Smooth muscle cell (in vitro differentiated cells): ENCODE data around the gene TM9SF2. TPM values are rescaled to one million over a fixed set of nuclear protein-coding genes. Genes with fewer than 3 reads are reported as not detected.

Experiments
- DNase-seq: peaks from one replicate; lab custom pipeline; 2025; ENCODE audit not compliant: unreplicated experiment; lab: John Stamatoyannopoulos, UW
- H2AFZ ChIP-seq: fragments of 200-600 bp; sonication (generic); 2 replicates; pipeline ENCODE4 v1.6.0; 2016; ENCODE audit warnings: antibody characterized with exemption, low read depth, mild to moderate bottlenecking
- H3F3A ChIP-seq: fragments of 200-600 bp; sonication (generic); 2 replicates; pipeline ENCODE4 v1.6.0; 2017; ENCODE audit warnings: antibody characterized with exemption, low read depth
- H3K27ac ChIP-seq: fragments of 200-600 bp; sonication (generic); 2 replicates; pipeline ENCODE4 v1.5.1; 2016; ENCODE audit warnings: low read depth, mild to moderate bottlenecking
- H3K27me3 ChIP-seq: fragments of 200-600 bp; sonication (generic); 2 replicates; pipeline ENCODE4 v1.6.1; 2016; ENCODE audit warnings: low read depth, mild to moderate bottlenecking
- H3K36me3 ChIP-seq: fragments of 200-600 bp; sonication (generic); 2 replicates; pipeline ENCODE4 v1.5.1; 2016; ENCODE audit warnings: low read depth
- H3K4me1 ChIP-seq: fragments of 200-600 bp; sonication (generic); 2 replicates; pipeline ENCODE4 v1.5.1; 2016; ENCODE audit warnings: low read depth
- H3K4me2 ChIP-seq: fragments of 200-600 bp; sonication (generic); 2 replicates; pipeline ENCODE4 v1.6.0; 2016; ENCODE audit warnings: mild to moderate bottlenecking
- H3K4me3 ChIP-seq: fragments of 200-600 bp; sonication (generic); 2 replicates; pipeline ENCODE4 v1.5.1; 2016; ENCODE audit warnings: mild to moderate bottlenecking
- H3K79me2 ChIP-seq: fragments of 200-600 bp; sonication (generic); 2 replicates; pipeline ENCODE4 v1.6.0; 2016; ENCODE audit warnings: low read depth, mild to moderate bottlenecking
- H3K9ac ChIP-seq: fragments of 200-600 bp; sonication (generic); 2 replicates; pipeline ENCODE4 v1.6.0; 2016; ENCODE audit warnings: low read depth
- H3K9me3 ChIP-seq: fragments of 200-600 bp; sonication (generic); replicated peaks from 2 replicates; pipeline ENCODE4 v1.5.1; 2016; ENCODE audit warnings: low read depth
- H4K20me1 ChIP-seq: fragments of 200-600 bp; sonication (generic); 2 replicates; pipeline ENCODE4 v1.6.0; 2016; ENCODE audit warnings: low read depth
- CTCF ChIP-seq: fragments of 200-600 bp; sonication (generic); IDR thresholded peaks from 2 replicates; pipeline ENCODE4 v1.5.1; 2017; ENCODE audit warnings: borderline replicate concordance, mild to moderate bottlenecking, antibody characterized with exemption; ENCODE audit not compliant: insufficient read depth, poor library complexity, severe bottlenecking
- WGBS: methylation state at CpG from one replicate; pipeline ENCODE4 v1.1.7; 2016; ENCODE audit warnings: low lambda C conversion rate; 5-methylcytosine and 5-hydroxymethylcytosine counted together
- polyA plus RNA-seq: library from polyadenylated mRNA; unstranded; fragments of >200 nt; fragmentation: Nextera tagmentation; extraction: Ambion mirVana; gene quantifications from 2 replicates; pipeline ENCODE4 v1.2.1, GENCODE V29; 2016
- total RNA-seq: library from RNA; depleted of rRNA; stranded (reverse); fragments of >200 nt; gene quantifications from 2 replicates; pipeline ENCODE4 v1.2.3, GENCODE V29; 2014

The TM9SF2 gene
- total and polyA plus RNA-seq, 2 experiments from 2014 or later = 195 to 272 TPM

DNA sequence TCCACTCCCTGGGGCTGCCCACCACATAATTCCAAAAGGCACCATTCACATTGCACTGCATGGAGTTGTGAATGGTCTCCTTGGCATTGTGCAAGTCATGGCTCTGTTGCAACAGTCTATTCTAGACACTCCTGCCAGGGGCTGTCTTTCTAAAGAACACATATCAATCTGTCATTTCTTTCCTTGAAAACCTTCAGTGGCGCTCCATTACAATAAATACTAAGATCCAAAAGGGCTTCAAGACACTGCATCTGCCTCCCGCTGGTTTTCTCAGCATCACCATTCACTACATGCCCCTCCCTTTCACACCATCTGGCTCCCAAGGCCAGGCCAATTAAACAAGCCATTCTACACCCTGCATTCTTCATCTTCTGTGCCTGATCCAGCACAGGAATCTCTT is 32.2 kb upstream of the TM9SF2 start:
- no peak overlapping the region for H3K4me2 ChIP-seq
- no peaks in the 10 kb centered on the region for H4K20me1 ChIP-seq
- no peaks in the 10 kb centered on the region for H3K36me3 ChIP-seq
- DNase-seq = no peak
- no peaks in the 10 kb centered on the region for H3K79me2 ChIP-seq
- no peak overlapping the region for H2AFZ ChIP-seq
- no peaks in the 10 kb centered on the region for H3F3A ChIP-seq
- H3K4me3 ChIP-seq = no peak overlapping the region
- no peaks in the 10 kb centered on the region for H3K4me1 ChIP-seq
- H3K27ac ChIP-seq = no peak overlapping the region
- no peak for TF ChIP-seq CTCF
- H3K9me3 ChIP-seq = no peaks in the 10 kb centered on the region
- no peak overlapping the region for H3K9ac ChIP-seq
- H3K27me3 ChIP-seq = no peaks in the 10 kb centered on the region
- 84% methylated on average over 2 of the region's 2 CpGs for WGBS

DNA sequence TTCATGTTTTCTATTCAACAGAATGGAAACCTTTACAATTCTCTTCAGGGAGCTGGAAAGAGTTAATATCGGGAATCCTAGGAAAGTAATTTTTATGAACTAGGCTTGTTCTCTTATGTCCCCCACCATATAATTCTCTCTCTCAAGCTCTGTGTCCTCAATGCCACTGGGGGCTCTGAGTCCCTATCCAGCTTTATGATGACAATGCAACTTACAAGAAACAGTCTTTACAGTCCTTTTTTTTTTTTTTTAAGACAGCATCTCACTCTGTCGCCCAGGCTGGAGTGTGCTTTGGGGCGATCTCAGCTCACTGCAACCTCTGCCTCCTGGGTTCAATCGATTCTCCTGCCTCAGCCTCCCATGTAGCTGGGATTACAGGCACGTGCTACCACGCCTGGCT is 31.2 kb upstream of the TM9SF2 start:
- H3F3A ChIP-seq = no peaks in the 10 kb centered on the region
- no peak overlapping the region for H3K4me3 ChIP-seq
- H3K79me2 ChIP-seq = no peaks in the 10 kb centered on the region

DNA sequence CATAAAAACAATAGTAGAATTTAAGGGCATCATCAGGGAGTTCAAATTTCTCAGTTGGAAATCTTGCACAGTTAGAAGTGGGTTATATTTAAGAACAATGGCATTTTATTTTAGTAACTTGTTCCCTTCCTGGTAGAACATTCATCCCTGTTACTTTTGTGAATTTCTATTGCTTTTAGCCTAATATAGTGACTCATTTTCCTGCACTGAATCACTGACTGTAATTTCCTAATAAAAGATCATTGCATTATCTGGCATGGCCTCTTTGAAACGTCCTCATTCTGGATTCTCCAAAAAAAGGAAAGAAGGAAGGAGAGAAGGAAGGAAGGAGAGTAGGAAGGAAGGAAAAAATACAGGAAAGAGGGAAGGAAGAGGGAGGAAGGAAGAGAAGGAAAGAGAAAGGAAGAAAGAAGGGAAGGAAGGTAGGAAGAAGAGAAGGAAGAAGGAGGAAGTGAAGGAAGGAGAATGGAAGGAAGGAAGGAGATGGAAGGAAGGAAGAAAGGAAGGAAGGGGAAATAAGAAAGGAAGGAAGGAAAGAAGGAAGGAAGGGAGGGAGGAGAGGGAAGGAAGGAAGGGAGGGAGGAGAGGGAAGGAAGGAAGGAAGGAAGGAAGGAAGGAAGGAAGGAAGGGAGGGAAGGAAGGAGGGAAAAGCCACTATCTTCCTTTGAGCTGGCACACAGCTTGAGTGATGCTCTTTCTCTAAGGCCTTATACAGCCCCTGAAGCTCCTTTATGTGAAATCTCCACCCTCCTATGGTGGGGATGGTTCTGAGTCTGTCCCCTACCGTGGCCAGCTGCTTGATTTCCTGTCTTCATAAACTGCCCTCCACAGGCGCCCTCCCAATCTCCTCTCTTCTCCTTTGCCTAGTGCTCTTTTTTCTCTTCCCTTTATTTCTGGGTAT is 29.8 kb upstream of the TM9SF2 start:
- Histone ChIP-seq H3K79me2 (no peaks in the 10 kb centered on the region), H4K20me1 (no peaks in the 10 kb centered on the region), H3K9ac (no peak overlapping the region), H3K9me3 (no peaks in the 10 kb centered on the region), H3K4me2 (no peak overlapping the region), H2AFZ (no peak overlapping the region), H3K36me3 (no peaks in the 10 kb centered on the region), H3K4me3 (no peak overlapping the region), H3K27ac (no peak overlapping the region), H3F3A (no peaks in the 10 kb centered on the region), H3K27me3 (no peaks in the 10 kb centered on the region), H3K4me1 (no peaks in the 10 kb centered on the region)
- 64% methylated on average over 3 of the region's 3 CpGs for WGBS
- DNase-seq = no peak
- TF ChIP-seq CTCF = no peak

More for the DNA sequence above, 31.2 kb upstream of the TM9SF2 start:
- no peaks in the 10 kb centered on the region for H3K9me3 ChIP-seq
- TF ChIP-seq CTCF = no peak
- no peaks in the 10 kb centered on the region for H3K27me3 ChIP-seq
- H3K36me3 ChIP-seq = no peaks in the 10 kb centered on the region
- no peaks in the 10 kb centered on the region for H3K4me1 ChIP-seq
- no peaks in the 10 kb centered on the region for H4K20me1 ChIP-seq
- WGBS = 82% methylated on average over 6 of the region's 6 CpGs
- no peak overlapping the region for H3K27ac ChIP-seq
- no peak overlapping the region for H3K9ac ChIP-seq
- no peak overlapping the region for H2AFZ ChIP-seq
- H3K4me2 ChIP-seq = no peak overlapping the region
- no peak for DNase-seq

- 90% methylated on average over 1 of the region's 1 CpG for WGBS
- no peak for TF ChIP-seq CTCF
- no peaks in the 10 kb centered on the region for H3K79me2 ChIP-seq
- DNase-seq = no peak
- no peaks in the 10 kb centered on the region for H3K27me3 ChIP-seq
- no peak overlapping the region for H3K9ac ChIP-seq
- H2AFZ ChIP-seq = no peak overlapping the region
- no peak overlapping the region for H3K4me3 ChIP-seq
- H3K4me1 ChIP-seq = no peaks in the 10 kb centered on the region
- no peaks in the 10 kb centered on the region for H3F3A ChIP-seq
- H3K27ac ChIP-seq = no peak overlapping the region
- no peak overlapping the region for H3K4me2 ChIP-seq
- no peaks in the 10 kb centered on the region for H4K20me1 ChIP-seq
- H3K9me3 ChIP-seq = no peaks in the 10 kb centered on the region
- no peaks in the 10 kb centered on the region for H3K36me3 ChIP-seq
Measured at GRCh38 chr13:99472122-99472440, 29.2 kb upstream of the TM9SF2 start.
